GM19239 (cell line): Measurements from ENCODE around the gene RELB.
A peak's percentile ranks its signal among the peaks of the same experiment; 100 is the strongest.

Experiments used
- DNase-seq: peaks from one replicate; pipeline ENCODE4 v3.0.0; 2011; ENCODE audit warnings: low spot score; ENCODE audit not compliant: insufficient read length
- FAIRE-seq: peaks from 2 replicates; lab custom pipeline; 2011; peaks lifted over from hg19 to GRCh38; lab: Jason Lieb, UNC

Gene RELB

GRCh38 chr19:45076851-45077730 lies 75.8 kb downstream of the RELB start:
- no peak for DNase-seq

GRCh38 chr19:45078390-45079062 lies 77.3 kb downstream of the RELB start:
- DNase-seq: no peak
- no peak for FAIRE-seq

More at GRCh38 chr19:45076851-45077730, 75.8 kb downstream of the RELB start:
- FAIRE-seq: peak; percentile 51

- peak; percentile 78 for FAIRE-seq
- no peak for DNase-seq
Measured at GRCh38 chr19:45079063-45079910, 78.0 kb downstream of the RELB start, which contains the start of gene GEMIN7. TSS of gene GEMIN7 (plus strand) at chr19:45079260. CDS start at chr19:45090115, 10,855 bp downstream.

GRCh38 chr19:45079911-45080370 lies 78.7 kb downstream of the RELB start:
- DNase-seq: no peak
- no peak for FAIRE-seq

- DNase-seq: no peak
Measured at GRCh38 chr19:45082170-45082569, 80.9 kb downstream of the RELB start.

GRCh38 chr19:45086480-45086879 lies 85.2 kb downstream of the RELB start:
- FAIRE-seq: no peak
- no peak for DNase-seq

More at GRCh38 chr19:45082170-45082569, 80.9 kb downstream of the RELB start:
- FAIRE-seq: no peak

- DNase-seq (no peak), FAIRE-seq (no peak)
Measured at GRCh38 chr19:45087531-45087930, 86.3 kb downstream of the RELB start.
